ENCODE data around the gene ZMIZ2.

ZMIZ2 gene

DNA sequence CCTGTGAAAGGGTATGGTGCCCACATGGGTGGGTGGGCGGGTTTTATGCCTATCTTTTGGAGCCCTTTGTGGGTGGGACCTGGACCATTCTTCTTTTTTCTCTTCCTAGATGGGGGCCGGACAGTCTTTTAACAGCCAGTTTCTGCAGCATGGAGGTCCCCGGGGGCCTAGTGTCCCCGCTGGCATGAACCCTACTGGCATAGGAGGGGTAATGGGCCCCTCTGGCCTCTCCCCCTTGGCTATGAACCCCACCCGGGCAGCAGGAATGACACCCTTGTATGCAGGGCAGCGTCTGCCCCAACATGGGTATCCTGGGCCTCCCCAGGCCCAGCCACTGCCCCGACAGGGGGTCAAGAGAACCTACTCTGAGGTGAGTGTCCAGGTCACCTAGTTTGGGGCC, 9.1 kb downstream of the ZMIZ2 start:
- H3K4me3 ChIP-seq (ENCODE audit: control insufficient read depth, low read depth, low read length), result no peak overlapping the region
- no peak for DNase-seq (ENCODE audit: low read depth)
- TF ChIP-seq, protein P1, sequence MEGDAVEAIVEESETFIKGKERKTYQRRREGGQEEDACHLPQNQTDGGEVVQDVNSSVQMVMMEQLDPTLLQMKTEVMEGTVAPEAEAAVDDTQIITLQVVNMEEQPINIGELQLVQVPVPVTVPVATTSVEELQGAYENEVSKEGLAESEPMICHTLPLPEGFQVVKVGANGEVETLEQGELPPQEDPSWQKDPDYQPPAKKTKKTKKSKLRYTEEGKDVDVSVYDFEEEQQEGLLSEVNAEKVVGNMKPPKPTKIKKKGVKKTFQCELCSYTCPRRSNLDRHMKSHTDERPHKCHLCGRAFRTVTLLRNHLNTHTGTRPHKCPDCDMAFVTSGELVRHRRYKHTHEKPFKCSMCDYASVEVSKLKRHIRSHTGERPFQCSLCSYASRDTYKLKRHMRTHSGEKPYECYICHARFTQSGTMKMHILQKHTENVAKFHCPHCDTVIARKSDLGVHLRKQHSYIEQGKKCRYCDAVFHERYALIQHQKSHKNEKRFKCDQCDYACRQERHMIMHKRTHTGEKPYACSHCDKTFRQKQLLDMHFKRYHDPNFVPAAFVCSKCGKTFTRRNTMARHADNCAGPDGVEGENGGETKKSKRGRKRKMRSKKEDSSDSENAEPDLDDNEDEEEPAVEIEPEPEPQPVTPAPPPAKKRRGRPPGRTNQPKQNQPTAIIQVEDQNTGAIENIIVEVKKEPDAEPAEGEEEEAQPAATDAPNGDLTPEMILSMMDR (IDR thresholded peaks at IDR 0.05; ENCODE audit: control insufficient read depth, insufficient read depth, low read depth, low read length, missing control alignments), result no peak

DNA sequence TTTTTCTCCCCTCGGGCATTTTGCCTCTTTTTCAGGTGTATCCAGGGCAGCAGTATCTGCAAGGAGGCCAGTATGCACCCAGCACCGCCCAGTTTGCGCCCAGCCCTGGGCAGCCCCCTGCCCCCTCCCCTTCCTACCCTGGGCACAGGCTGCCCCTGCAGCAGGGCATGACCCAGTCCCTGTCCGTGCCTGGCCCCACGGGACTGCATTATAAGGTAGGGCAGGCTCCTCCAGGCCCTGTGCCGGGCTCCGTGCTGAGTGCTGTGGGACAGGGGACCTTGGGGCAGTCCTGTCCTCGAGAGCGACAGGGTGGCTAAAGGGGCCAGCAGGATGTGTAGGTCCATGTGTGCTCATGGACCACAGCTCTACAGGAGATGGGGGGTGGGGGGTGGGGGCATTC, 10.6 kb downstream of the ZMIZ2 start:
- no peak for DNase-seq (ENCODE audit: low read depth)

DNA sequence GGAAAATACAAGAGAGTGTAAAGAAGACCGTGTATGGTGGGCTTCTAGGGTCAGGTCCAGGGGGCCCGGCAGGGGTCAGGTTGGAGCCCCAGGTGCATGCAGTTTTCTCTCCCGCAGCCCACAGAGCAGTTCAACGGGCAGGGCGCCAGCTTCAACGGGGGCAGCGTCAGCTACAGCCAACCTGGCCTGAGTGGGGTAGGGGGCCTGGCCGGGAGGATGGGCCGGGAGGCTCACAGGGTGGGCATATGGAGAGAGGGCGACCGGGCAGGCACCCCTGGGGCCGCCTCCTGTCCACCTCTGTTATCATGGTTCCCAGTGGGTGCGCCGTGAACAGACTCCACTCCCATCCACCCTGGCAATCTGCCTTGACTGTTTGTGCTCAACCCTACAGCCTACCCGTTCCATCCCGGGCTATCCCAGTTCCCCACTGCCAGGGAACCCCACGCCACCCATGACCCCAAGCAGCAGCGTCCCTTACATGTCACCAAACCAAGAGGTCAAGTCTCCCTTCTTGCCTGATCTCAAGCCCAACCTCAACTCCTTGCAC, 11.5 kb downstream of the ZMIZ2 start:
- no peak overlapping the region for H3K4me3 ChIP-seq (ENCODE audit: control insufficient read depth, low read depth, low read length)
- no peak for DNase-seq (ENCODE audit: low read depth)
- TF ChIP-seq, protein P1 (IDR thresholded peaks at IDR 0.05; ENCODE audit: control insufficient read depth, insufficient read depth, low read depth, low read length, missing control alignments), result no peak

More for the DNA sequence above, 10.6 kb downstream of the ZMIZ2 start:
- TF ChIP-seq, protein P1 (IDR thresholded peaks at IDR 0.05; ENCODE audit: control insufficient read depth, insufficient read depth, low read depth, low read length, missing control alignments), result no peak
- no peak overlapping the region for H3K4me3 ChIP-seq (ENCODE audit: control insufficient read depth, low read depth, low read length)

DNA sequence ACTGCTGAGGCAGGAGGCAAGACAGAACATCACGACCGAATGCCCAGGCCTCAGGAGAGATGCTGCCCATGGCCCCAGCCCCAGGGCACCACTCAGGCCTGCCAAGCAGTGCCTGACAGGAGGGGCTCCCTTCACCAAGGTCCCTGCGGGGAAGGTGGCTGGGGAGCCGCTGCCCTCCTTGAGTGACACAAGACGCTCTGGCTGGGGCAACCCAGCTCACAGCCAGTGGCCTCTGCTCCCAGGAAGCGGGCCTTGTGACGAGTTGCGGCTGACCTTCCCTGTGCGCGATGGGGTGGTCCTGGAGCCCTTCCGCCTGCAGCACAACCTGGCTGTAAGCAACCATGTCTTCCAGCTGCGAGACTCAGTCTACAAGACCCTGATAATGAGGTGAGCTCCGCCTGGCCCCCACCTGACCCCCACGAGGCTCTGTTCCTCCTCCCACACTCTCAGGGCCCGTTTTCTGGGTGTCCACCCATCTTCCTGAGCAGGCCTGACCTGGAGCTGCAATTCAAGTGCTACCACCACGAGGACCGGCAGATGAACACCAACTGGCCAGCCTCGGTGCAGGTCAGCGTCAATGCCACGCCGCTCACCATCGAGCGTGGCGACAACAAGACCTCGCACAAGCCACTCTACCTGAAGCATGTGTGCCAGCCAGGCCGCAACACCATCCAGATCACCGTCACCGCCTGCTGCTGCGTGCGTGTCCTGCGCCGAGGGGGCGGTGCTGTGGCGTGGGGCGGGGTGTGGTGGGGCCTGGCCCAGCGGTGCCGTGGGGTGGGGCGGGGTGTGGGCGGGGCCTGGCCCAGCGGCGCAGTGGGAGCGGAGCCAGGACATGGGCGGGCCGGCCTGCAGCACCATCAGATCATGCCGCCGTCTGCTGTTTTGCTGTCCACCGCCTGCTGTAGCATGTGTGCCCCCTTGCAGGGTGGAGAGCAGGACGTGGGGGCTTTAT, 12.8 kb downstream of the ZMIZ2 start:
- TF ChIP-seq, protein P1 (IDR thresholded peaks at IDR 0.05; ENCODE audit: control insufficient read depth, insufficient read depth, low read depth, low read length, missing control alignments), result no peak
- no peak for DNase-seq (ENCODE audit: low read depth)
- H3K4me3 ChIP-seq (ENCODE audit: control insufficient read depth, low read depth, low read length), result no peak overlapping the region

DNA sequence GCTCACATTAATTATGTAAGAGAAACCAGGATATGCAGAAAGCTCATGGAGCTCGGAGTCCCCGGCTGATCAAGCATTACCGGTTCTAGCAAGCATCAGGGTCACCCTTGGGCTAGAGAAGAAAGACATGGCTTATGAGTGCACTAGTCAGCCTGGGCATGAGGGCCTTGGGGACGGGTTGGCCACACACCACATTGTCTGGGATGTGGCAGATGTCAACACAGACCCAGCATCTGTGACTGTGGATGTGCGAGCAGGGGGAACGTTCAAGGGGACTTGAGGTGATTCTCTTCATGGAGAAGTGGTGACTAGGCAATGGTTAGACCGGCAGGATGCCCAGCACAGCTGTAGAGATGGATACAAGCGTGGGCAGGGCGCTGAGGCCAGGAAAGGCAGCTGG, 13.7 kb downstream of the ZMIZ2 start:
- TF ChIP-seq, protein P1 (IDR thresholded peaks at IDR 0.05; ENCODE audit: control insufficient read depth, insufficient read depth, low read depth, low read length, missing control alignments), result no peak
- no peak overlapping the region for H3K4me3 ChIP-seq (ENCODE audit: control insufficient read depth, low read depth, low read length)
- no peak for DNase-seq (ENCODE audit: low read depth)

DNA sequence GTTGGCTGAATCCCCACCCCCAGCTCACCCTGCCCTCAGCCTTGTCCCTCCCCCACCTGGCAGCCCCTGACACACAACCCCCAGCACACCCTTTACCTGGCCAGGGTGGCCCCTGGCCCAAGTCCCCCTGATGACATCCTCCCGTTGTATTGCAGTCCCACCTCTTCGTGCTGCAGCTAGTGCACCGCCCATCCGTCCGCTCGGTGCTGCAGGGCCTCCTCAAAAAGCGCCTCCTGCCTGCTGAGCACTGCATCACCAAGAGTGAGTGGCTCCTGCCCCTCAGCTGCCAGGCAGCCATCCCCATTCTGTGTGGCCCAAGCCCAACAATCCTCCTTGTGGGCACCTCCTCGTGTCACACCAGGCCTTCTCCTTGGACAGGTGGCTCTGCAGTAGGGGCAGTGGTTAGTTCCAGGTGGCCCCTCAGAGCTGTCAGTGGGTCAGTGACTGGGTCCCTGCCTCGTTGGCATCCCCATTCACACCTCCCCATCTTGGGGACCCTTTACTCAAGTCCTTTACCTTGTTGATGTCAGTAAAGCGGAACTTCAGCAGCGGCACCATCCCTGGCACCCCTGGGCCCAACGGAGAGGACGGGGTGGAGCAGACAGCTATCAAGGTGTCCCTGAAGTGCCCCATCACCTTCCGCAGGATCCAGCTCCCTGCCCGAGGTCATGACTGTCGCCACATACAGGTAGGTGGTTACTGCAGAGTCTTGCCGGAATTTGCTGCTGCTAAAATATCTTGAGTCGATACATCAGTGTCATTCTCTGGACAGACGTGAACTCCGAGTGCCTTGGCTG, 14.3 kb downstream of the ZMIZ2 start:
- DNase-seq (ENCODE audit: low read depth), result no peak
- TF ChIP-seq, protein P1 (IDR thresholded peaks at IDR 0.05; ENCODE audit: control insufficient read depth, insufficient read depth, low read depth, low read length, missing control alignments), result no peak

More for the DNA sequence above, 14.3 kb downstream of the ZMIZ2 start:
- H3K4me3 ChIP-seq (ENCODE audit: control insufficient read depth, low read depth, low read length), result no peak overlapping the region
